K562 (cell line): ENCODE data around the gene SMAP2. TPM values are rescaled to one million over a fixed set of nuclear protein-coding genes. Genes with fewer than 3 reads are reported as not detected.

Source experiments
- ARID4B ChIP-seq: sonication (generic); formaldehyde crosslinking; IDR thresholded peaks from 2 replicates; pipeline ENCODE4 v1.8.0; 2022; ENCODE audit warnings: mild to moderate bottlenecking, missing genetic modification reagents
- CEBPB ChIP-seq: fragments of 450-650 bp; IDR thresholded peaks from 2 replicates; pipeline ENCODE4 v1.6.1; 2016; ENCODE audit warnings: missing genetic modification characterization, missing compliant biosample characterization
- CHD4 ChIP-seq: fragments of 200-600 bp; sonication (generic); IDR thresholded peaks from 3 replicates; pipeline ENCODE4 v1.6.1; 2012; ENCODE audit warnings: low read depth, mild to moderate bottlenecking, mixed read lengths, low read length, inconsistent platforms; ENCODE audit not compliant: insufficient read depth, insufficient replicate concordance, poor library complexity, severe bottlenecking
- ETV5 ChIP-seq: sonication (generic); formaldehyde crosslinking; IDR thresholded peaks from 2 replicates; pipeline ENCODE4 v1.4.0; 2020; ENCODE audit warnings: low read depth, mild to moderate bottlenecking, missing genetic modification reagents
- FOXK1 ChIP-seq: sonication (generic); formaldehyde crosslinking; IDR thresholded peaks from 2 replicates; pipeline ENCODE4 v1.8.0; 2022; ENCODE audit warnings: missing genetic modification reagents, mild to moderate bottlenecking, borderline replicate concordance
- HMG20B ChIP-seq: fragments of 250-450 bp; sonication (Bioruptor Pico); IDR thresholded peaks from 2 replicates; pipeline ENCODE4 v1.5.0; 2021; ENCODE audit warnings: mild to moderate bottlenecking
- KAT7 ChIP-seq: sonication (generic); formaldehyde crosslinking; IDR thresholded peaks from 2 replicates; pipeline ENCODE4 v1.8.0; 2022; ENCODE audit warnings: missing genetic modification reagents, mild to moderate bottlenecking, borderline replicate concordance
- KHSRP ChIP-seq: fragments of 450-650 bp; IDR thresholded peaks from 2 replicates; pipeline ENCODE4 v1.6.1; 2017
- MEIS2 ChIP-seq: fragments of 450-650 bp; IDR thresholded peaks from 2 replicates; pipeline ENCODE4 v1.6.1; 2014; ENCODE audit warnings: mild to moderate bottlenecking; ENCODE audit not compliant: partially characterized antibody
- MTA3 ChIP-seq: fragments of 450-650 bp; formaldehyde crosslinking; IDR thresholded peaks from 2 replicates; pipeline ENCODE4 v1.6.1; 2017; ENCODE audit warnings: mild to moderate bottlenecking, borderline replicate concordance
- NEUROD1 ChIP-seq: fragments of 150-350 bp; IDR thresholded peaks from 2 replicates; pipeline ENCODE4 v1.6.1; 2014; ENCODE audit warnings: borderline replicate concordance, low read length, low read depth; ENCODE audit not compliant: partially characterized antibody
- RCOR1 ChIP-seq, 2 experiments: IDR thresholded peaks; 2 replicates each; pipeline ENCODE4 v1.6.1; 2012; ENCODE audit warnings: low read depth in 2 of 2, low read length in 2 of 2, borderline replicate concordance in 1 of 2, improper control_type of control experiment in 1 of 2
- TAL1 ChIP-seq: fragments of 450-650 bp; IDR thresholded peaks from 2 replicates; pipeline ENCODE4 v1.6.1; 2016; ENCODE audit warnings: mild to moderate bottlenecking
- TEAD1 ChIP-seq, 2 experiments: fragments of 450-650 bp in 1 of 2; sonication (generic) in 1 of 2; formaldehyde crosslinking; IDR thresholded peaks; 2 replicates each; pipeline versions ENCODE4 v1.4.0 to v1.8.0; 2020 to 2022; ENCODE audit warnings: mild to moderate bottlenecking in 2 of 2, missing genetic modification reagents in 1 of 2
- TEAD4 ChIP-seq, 2 experiments: sonication (generic) in 1 of 2; formaldehyde crosslinking in 1 of 2; IDR thresholded peaks; 2 replicates each; pipeline versions ENCODE4 v1.6.1 to v1.8.0; 2012 to 2022; ENCODE audit warnings: borderline replicate concordance in 1 of 2, inconsistent platforms in 1 of 2, low read length in 1 of 2, mild to moderate bottlenecking in 1 of 2, missing genetic modification reagents in 1 of 2
- TOE1 ChIP-seq, 2 experiments: fragments of 450-650 bp in 1 of 2; sonication (generic) in 1 of 2; formaldehyde crosslinking in 1 of 2; IDR thresholded peaks; 2 replicates each; pipeline versions ENCODE4 v1.7.1 to v1.8.0; 2016 to 2022; ENCODE audit warnings: borderline replicate concordance in 2 of 2, mild to moderate bottlenecking in 2 of 2, antibody characterized with exemption in 1 of 2, inconsistent platforms in 1 of 2, low read depth in 1 of 2, missing genetic modification reagents in 1 of 2, moderate library complexity in 1 of 2
- ZBED1 ChIP-seq: IDR thresholded peaks from 2 replicates; pipeline ENCODE4 v1.6.1; 2014
- ZEB2 ChIP-seq: fragments of 450-650 bp; IDR thresholded peaks from 2 replicates; pipeline ENCODE4 v1.6.1; 2016
- ZNF668 ChIP-seq: fragments of 250-450 bp; sonication (Bioruptor Pico); IDR thresholded peaks from 2 replicates; pipeline ENCODE4 v1.8.0; 2022; ENCODE audit warnings: mild to moderate bottlenecking, inconsistent platforms
- polyA plus RNA-seq, 8 experiments: library from polyadenylated mRNA; depleted of rRNA in 4 of 8; stranded (reverse) in 5 of 8; unstranded in 3 of 8; fragments of >200 nt; fragmentation: Nextera tagmentation in 2 of 8; fragmentation: Illumina TruSeq in 1 of 8; extraction: Ambion mirVana in 2 of 8; extraction: Trizol in 1 of 8; gene quantifications; 2 replicates each; pipeline versions ENCODE4 v1.2.1 to v1.2.3, GENCODE V29; 2011 to 2014; ENCODE audit warnings: inconsistent platforms in 1 of 8, missing spikeins in 1 of 8
- total RNA-seq, 7 experiments: library from RNA; depleted of rRNA in 6 of 7; stranded (reverse); fragments of >200 nt in 6 of 7; fragmentation: Illumina TruSeq in 2 of 7; extraction: Trizol in 2 of 7; gene quantifications; 2 replicates each; pipeline versions ENCODE4 v1.2.1 to v1.2.3, GENCODE V29; 2011 to 2021; ENCODE audit warnings: low replicate concordance in 1 of 7

The SMAP2 gene
- total and polyA plus RNA-seq, 9 of the 15 experiments (the other 6 are each of a cell fraction or from before 2014, with no cell fraction given), result 38.7 to 212 (median 94.1) TPM

DNA sequence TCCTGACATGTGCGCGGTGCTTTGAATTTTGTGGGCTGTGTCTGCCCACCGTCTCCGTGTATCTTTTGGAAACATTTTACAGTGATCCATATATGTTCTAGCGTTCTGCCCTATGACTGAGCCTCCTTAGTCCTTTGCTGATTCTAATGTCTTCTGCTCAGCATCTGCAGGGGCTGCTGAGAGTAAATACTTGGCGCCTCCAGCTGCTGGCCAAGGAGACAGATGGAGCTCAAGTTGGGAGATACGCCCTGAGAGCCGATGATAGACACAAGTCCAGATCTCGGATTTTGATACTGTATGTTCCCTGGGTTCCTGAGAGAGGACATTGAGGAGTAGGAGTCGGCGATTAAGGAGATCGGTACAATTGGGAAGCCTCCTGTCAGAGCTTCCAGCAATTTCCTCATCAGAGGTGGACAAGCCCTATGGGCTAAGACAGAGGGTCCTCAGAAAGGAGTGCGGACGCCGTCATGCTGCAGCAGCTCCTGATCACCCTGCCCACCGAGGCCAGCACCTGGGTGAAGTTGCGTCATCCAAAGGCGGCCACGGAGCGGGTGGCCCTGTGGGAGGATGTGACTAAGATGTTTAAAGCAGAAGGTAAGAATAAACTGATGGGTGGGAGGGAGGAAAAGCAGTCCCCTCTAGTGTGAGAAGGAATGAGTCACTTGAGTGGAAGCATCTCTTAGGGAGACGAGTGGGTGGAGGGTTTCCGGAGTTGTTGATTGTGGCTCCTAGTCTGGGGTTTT lies 77.1 kb downstream of the SMAP2 start (continued):
- TF ChIP-seq ARID4B, result 0 out of 2 replicates have a peak, but pooled peaks have one; percentile 31
- 0 out of 2 replicates have a peak, but pooled peaks have one; percentile 46 for TF ChIP-seq ZNF668 (CRISPR knock-in tag)
- TF ChIP-seq CHD4, result no peak
- 0 out of 4 replicates have a peak, but pooled peaks of 1 of the 2 experiments have one; percentile 46 for TF ChIP-seq TEAD1 (CRISPR knock-in tag; IDR thresholded peaks at IDR 0.05)
- no peak for TF ChIP-seq KAT7 (CRISPR knock-in tag)
- TF ChIP-seq ETV5 (CRISPR knock-in tag), result peak; percentile 83
- 0 out of 2 replicates have a peak, but pooled peaks have one; percentile 15 for TF ChIP-seq FOXK1
- no peak for TF ChIP-seq HMG20B (CRISPR knock-in tag)
- peak; percentile 96 for TF ChIP-seq CEBPB (tag)
- peak; percentile 80 for TF ChIP-seq MTA3
- TF ChIP-seq MEIS2, result peak; percentile 91
- peak; percentile 35 for TF ChIP-seq NEUROD1
- TF ChIP-seq ZEB2, result peak; percentile 90
- TF ChIP-seq TAL1, result peak; percentile 47
- TF ChIP-seq TOE1 (IDR thresholded peaks at IDR 0.05; ENCODE audit: borderline replicate concordance), result 0 out of 2 replicates have a peak, but pooled peaks have one; percentile 27
- no peak for TF ChIP-seq TOE1 (CRISPR knock-in tag; IDR thresholded peaks at IDR 0.05; ENCODE audit: borderline replicate concordance, low read depth)
- TF ChIP-seq RCOR1 (IDR thresholded peaks at IDR 0.05; ENCODE audit: borderline replicate concordance in 1 of 2, low read depth in 2 of 2, low read length in 2 of 2), result peak in 1 of 2 experiments; percentile 21; a peak in 2 of 4 replicates
- TF ChIP-seq ZBED1, result 0 out of 2 replicates have a peak, but pooled peaks have one; percentile 63
- no peak for TF ChIP-seq KHSRP
- peak; percentile 25; the same call in 1 of the 2 replicates for TF ChIP-seq TEAD4 (IDR thresholded peaks at IDR 0.05; ENCODE audit: low read length)
- no peak for TF ChIP-seq TEAD4 (CRISPR knock-in tag; IDR thresholded peaks at IDR 0.05; ENCODE audit: borderline replicate concordance)
